HEK293 (cell line): ENCODE results near the gene TEX36.

Experiments used
- IKZF3 ChIP-seq: fragments of 450-650 bp; IDR thresholded peaks from 2 replicates; pipeline ENCODE4 v1.5.0; 2018; ENCODE audit warnings: missing biosample characterization, mild to moderate bottlenecking, missing genetic modification characterization, moderate library complexity
- KLF16 ChIP-seq: fragments of 450-650 bp; formaldehyde crosslinking; IDR thresholded peaks from 2 replicates; pipeline ENCODE4 v1.5.1; 2017; ENCODE audit warnings: missing biosample characterization, missing genetic modification characterization
- PRDM1 ChIP-seq: fragments of 450-650 bp; formaldehyde crosslinking; IDR thresholded peaks from 2 replicates; pipeline ENCODE4; 2016; ENCODE audit warnings: missing biosample characterization, missing genetic modification characterization
- YY2 ChIP-seq: fragments of 450-650 bp; formaldehyde crosslinking; IDR thresholded peaks from 2 replicates; pipeline ENCODE4 v1.5.1; 2016; ENCODE audit warnings: missing biosample characterization, missing genetic modification characterization
- ZBTB1 ChIP-seq: fragments of 450-650 bp; formaldehyde crosslinking; IDR thresholded peaks from 2 replicates; pipeline ENCODE4 v1.5.1; 2016; ENCODE audit warnings: missing biosample characterization, missing genetic modification characterization
- ZBTB21 ChIP-seq: fragments of 450-650 bp; formaldehyde crosslinking; IDR thresholded peaks from 2 replicates; pipeline ENCODE4 v1.5.1; 2017; ENCODE audit warnings: missing biosample characterization, missing genetic modification characterization
- ZBTB48 ChIP-seq: fragments of 450-650 bp; formaldehyde crosslinking; IDR thresholded peaks from 2 replicates; pipeline ENCODE4 v1.5.1; 2016; ENCODE audit warnings: missing biosample characterization, missing genetic modification characterization
- ZBTB8A ChIP-seq: fragments of 450-650 bp; formaldehyde crosslinking; IDR thresholded peaks from 2 replicates; pipeline ENCODE4 v1.5.1; 2016; ENCODE audit warnings: missing biosample characterization, missing genetic modification characterization
- ZEB2 ChIP-seq: fragments of 450-650 bp; formaldehyde crosslinking; IDR thresholded peaks from 2 replicates; pipeline ENCODE4 v1.5.1; 2016; ENCODE audit warnings: missing biosample characterization, missing genetic modification characterization
- ZFP41 ChIP-seq: fragments of 450-650 bp; formaldehyde crosslinking; IDR thresholded peaks from 2 replicates; pipeline ENCODE4 v1.5.1; 2016; ENCODE audit warnings: missing biosample characterization, missing genetic modification characterization, borderline replicate concordance
- ZNF112 ChIP-seq: fragments of 450-650 bp; formaldehyde crosslinking; IDR thresholded peaks from 2 replicates; pipeline ENCODE4 v1.5.0; 2017; ENCODE audit warnings: missing biosample characterization, missing genetic modification characterization
- ZNF169 ChIP-seq: fragments of 450-650 bp; formaldehyde crosslinking; IDR thresholded peaks from 2 replicates; pipeline ENCODE4 v1.5.1; 2016; ENCODE audit warnings: missing biosample characterization, missing genetic modification characterization
- ZNF175 ChIP-seq: fragments of 450-650 bp; formaldehyde crosslinking; IDR thresholded peaks from 2 replicates; pipeline ENCODE4 v1.5.1; 2016; ENCODE audit warnings: missing biosample characterization, missing genetic modification characterization
- ZNF292 ChIP-seq: fragments of 450-650 bp; formaldehyde crosslinking; IDR thresholded peaks from 2 replicates; pipeline ENCODE4 v1.5.1; 2016; ENCODE audit warnings: low read depth, missing biosample characterization, missing genetic modification characterization, borderline replicate concordance
- ZNF324 ChIP-seq: fragments of 450-650 bp; formaldehyde crosslinking; IDR thresholded peaks from 2 replicates; pipeline ENCODE4 v1.5.1; 2016; ENCODE audit warnings: missing biosample characterization, missing genetic modification characterization
- ZNF37A ChIP-seq: fragments of 450-650 bp; IDR thresholded peaks from 2 replicates; pipeline ENCODE4 v1.5.1; 2018; ENCODE audit warnings: missing biosample characterization, missing genetic modification characterization
- ZNF600 ChIP-seq: fragments of 450-650 bp; formaldehyde crosslinking; IDR thresholded peaks from 2 replicates; pipeline ENCODE4 v1.5.1; 2016; ENCODE audit warnings: missing biosample characterization, missing genetic modification characterization
- ZNF624 ChIP-seq: fragments of 450-650 bp; formaldehyde crosslinking; IDR thresholded peaks from 2 replicates; pipeline ENCODE4 v1.5.1; 2017; ENCODE audit warnings: missing biosample characterization, missing genetic modification characterization
- ZNF658 ChIP-seq: fragments of 450-650 bp; formaldehyde crosslinking; IDR thresholded peaks from 2 replicates; pipeline ENCODE4; 2016; ENCODE audit warnings: missing biosample characterization, missing genetic modification characterization
- ZNF768 ChIP-seq: fragments of 450-650 bp; formaldehyde crosslinking; IDR thresholded peaks from 2 replicates; pipeline ENCODE4 v1.5.1; 2018; ENCODE audit warnings: missing biosample characterization, mild to moderate bottlenecking, missing genetic modification characterization
- ZNF776 ChIP-seq: fragments of 450-650 bp; formaldehyde crosslinking; IDR thresholded peaks from 2 replicates; pipeline ENCODE4 v1.5.0; 2017; ENCODE audit warnings: missing biosample characterization, missing genetic modification characterization, borderline replicate concordance
- ZNF792 ChIP-seq: fragments of 450-650 bp; formaldehyde crosslinking; IDR thresholded peaks from 2 replicates; pipeline ENCODE4 v1.5.1; 2016; ENCODE audit warnings: missing biosample characterization, missing genetic modification characterization
- ZNF843 ChIP-seq: fragments of 450-650 bp; formaldehyde crosslinking; IDR thresholded peaks from 2 replicates; pipeline ENCODE4 v1.5.1; 2016; ENCODE audit warnings: missing biosample characterization, missing genetic modification characterization
- TF ChIP-seq, protein P1 (sequence below): fragments of 450-650 bp; formaldehyde crosslinking; IDR thresholded peaks from 2 replicates; pipeline ENCODE4 v1.5.1; 2016; ENCODE audit warnings: missing biosample characterization, missing genetic modification characterization
- TF ChIP-seq, protein P2 (sequence below): fragments of 450-650 bp; formaldehyde crosslinking; IDR thresholded peaks from 2 replicates; pipeline ENCODE4 v1.5.1; 2016; ENCODE audit warnings: missing biosample characterization, missing genetic modification characterization, low read depth
- TF ChIP-seq, protein P3 (sequence below): fragments of 450-650 bp; formaldehyde crosslinking; IDR thresholded peaks from 2 replicates; pipeline ENCODE4 v1.5.1; 2016; ENCODE audit warnings: missing biosample characterization, missing genetic modification characterization
- TF ChIP-seq, protein P4 (sequence below): fragments of 450-650 bp; formaldehyde crosslinking; IDR thresholded peaks from 2 replicates; pipeline ENCODE4 v1.5.1; 2016; ENCODE audit warnings: missing biosample characterization, missing genetic modification characterization
- TF ChIP-seq, protein P5 (sequence below): fragments of 450-650 bp; formaldehyde crosslinking; IDR thresholded peaks from 2 replicates; pipeline ENCODE4 v1.5.1; 2017; ENCODE audit warnings: missing biosample characterization, missing genetic modification characterization
- TF ChIP-seq, protein P6 (sequence below): fragments of 450-650 bp; formaldehyde crosslinking; IDR thresholded peaks from 2 replicates; pipeline ENCODE4 v1.5.1; 2017; ENCODE audit warnings: missing biosample characterization, missing genetic modification characterization
- TF ChIP-seq, protein P7 (sequence below): fragments of 450-650 bp; formaldehyde crosslinking; IDR thresholded peaks from 2 replicates; pipeline ENCODE4 v1.5.1; 2016; ENCODE audit warnings: missing biosample characterization, missing genetic modification characterization

The TEX36 gene

DNA sequence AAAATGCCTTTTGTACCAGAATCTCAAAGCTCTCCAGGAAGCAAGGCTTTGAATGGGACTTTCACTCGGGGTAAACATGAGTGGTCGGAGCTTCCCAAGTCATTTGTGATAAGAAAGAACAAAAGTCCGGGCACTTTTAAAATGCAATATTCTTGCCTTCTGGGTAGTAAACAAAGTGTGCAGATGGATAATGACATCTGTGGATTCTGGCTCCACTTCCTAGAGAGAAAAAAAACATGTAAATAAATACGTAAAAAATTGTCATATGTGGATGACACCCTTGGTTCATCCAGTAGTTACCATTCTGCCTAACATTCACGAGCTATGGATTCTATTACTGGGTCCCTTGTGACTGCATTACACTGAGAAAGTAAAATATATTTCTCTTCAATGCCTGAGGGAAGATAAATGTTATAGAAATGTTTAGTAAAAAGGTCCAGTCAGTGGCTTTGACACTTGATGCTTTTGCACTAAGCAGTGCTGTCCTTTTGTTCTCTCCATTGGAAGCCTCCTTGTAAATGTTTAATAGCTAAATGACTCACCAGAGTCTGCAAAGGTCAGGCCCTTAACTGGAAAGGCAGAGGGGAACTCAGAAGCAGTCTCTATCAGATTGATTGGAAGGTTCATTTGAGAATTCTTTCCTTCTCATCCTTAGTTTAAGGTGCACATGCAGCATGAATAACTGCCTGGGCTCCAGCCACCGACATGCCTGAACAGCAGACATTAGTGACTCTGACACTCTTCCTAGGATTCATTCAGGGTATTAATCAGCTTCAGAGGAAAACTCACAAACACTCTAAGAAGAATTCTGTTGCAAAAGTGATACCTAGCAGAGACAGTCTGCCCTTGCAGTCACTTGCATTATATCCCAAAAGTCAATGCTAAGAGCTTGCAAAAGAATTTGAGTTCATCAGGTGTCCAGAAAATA lies 24.8 kb upstream of the TEX36 start (continued):
- TF ChIP-seq, protein P1, sequence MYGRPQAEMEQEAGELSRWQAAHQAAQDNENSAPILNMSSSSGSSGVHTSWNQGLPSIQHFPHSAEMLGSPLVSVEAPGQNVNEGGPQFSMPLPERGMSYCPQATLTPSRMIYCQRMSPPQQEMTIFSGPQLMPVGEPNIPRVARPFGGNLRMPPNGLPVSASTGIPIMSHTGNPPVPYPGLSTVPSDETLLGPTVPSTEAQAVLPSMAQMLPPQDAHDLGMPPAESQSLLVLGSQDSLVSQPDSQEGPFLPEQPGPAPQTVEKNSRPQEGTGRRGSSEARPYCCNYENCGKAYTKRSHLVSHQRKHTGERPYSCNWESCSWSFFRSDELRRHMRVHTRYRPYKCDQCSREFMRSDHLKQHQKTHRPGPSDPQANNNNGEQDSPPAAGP (tag by site-specific recombination), result no peak
- TF ChIP-seq IKZF3 (tag by site-specific recombination), result peak; percentile 89
- peak; percentile 44; the same call in 1 of the 2 replicates for TF ChIP-seq ZEB2 (tag by site-specific recombination)
- no peak for TF ChIP-seq ZNF768 (tag by site-specific recombination)
- TF ChIP-seq ZBTB8A (tag by site-specific recombination), result no peak
- TF ChIP-seq ZNF624 (tag by site-specific recombination), result no peak
- TF ChIP-seq, protein P2, sequence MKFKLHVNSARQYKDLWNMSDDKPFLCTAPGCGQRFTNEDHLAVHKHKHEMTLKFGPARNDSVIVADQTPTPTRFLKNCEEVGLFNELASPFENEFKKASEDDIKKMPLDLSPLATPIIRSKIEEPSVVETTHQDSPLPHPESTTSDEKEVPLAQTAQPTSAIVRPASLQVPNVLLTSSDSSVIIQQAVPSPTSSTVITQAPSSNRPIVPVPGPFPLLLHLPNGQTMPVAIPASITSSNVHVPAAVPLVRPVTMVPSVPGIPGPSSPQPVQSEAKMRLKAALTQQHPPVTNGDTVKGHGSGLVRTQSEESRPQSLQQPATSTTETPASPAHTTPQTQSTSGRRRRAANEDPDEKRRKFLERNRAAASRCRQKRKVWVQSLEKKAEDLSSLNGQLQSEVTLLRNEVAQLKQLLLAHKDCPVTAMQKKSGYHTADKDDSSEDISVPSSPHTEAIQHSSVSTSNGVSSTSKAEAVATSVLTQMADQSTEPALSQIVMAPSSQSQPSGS (tag by site-specific recombination), result no peak
- TF ChIP-seq ZNF776 (tag by site-specific recombination), result no peak
- TF ChIP-seq, protein P3, sequence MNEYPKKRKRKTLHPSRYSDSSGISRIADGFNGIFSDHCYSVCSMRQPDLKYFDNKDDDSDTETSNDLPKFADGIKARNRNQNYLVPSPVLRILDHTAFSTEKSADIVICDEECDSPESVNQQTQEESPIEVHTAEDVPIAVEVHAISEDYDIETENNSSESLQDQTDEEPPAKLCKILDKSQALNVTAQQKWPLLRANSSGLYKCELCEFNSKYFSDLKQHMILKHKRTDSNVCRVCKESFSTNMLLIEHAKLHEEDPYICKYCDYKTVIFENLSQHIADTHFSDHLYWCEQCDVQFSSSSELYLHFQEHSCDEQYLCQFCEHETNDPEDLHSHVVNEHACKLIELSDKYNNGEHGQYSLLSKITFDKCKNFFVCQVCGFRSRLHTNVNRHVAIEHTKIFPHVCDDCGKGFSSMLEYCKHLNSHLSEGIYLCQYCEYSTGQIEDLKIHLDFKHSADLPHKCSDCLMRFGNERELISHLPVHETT (tag by site-specific recombination), result no peak
- TF ChIP-seq ZBTB48, result no peak
- no peak for TF ChIP-seq ZFP41 (tag by site-specific recombination)
- no peak for TF ChIP-seq ZNF169
- 0 out of 2 replicates have a peak, but pooled peaks have one; percentile 71 for TF ChIP-seq ZNF843
- no peak for TF ChIP-seq ZNF324 (tag by site-specific recombination)
- no peak for TF ChIP-seq ZBTB21 (tag by site-specific recombination)
- no peak for TF ChIP-seq ZNF292 (tag by site-specific recombination)
- TF ChIP-seq PRDM1 (tag by site-specific recombination), result no peak
- no peak for TF ChIP-seq YY2 (tag by site-specific recombination)
- TF ChIP-seq ZNF112 (tag by site-specific recombination), result no peak
- TF ChIP-seq, protein P4, sequence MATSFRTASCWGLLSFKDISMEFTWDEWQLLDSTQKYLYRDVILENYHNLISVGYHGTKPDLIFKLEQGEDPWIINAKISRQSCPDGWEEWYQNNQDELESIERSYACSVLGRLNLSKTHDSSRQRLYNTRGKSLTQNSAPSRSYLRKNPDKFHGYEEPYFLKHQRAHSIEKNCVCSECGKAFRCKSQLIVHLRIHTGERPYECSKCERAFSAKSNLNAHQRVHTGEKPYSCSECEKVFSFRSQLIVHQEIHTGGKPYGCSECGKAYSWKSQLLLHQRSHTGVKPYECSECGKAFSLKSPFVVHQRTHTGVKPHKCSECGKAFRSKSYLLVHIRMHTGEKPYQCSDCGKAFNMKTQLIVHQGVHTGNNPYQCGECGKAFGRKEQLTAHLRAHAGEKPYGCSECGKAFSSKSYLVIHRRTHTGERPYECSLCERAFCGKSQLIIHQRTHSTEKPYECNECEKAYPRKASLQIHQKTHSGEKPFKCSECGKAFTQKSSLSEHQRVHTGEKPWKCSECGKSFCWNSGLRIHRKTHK, result no peak
- TF ChIP-seq, protein P5, sequence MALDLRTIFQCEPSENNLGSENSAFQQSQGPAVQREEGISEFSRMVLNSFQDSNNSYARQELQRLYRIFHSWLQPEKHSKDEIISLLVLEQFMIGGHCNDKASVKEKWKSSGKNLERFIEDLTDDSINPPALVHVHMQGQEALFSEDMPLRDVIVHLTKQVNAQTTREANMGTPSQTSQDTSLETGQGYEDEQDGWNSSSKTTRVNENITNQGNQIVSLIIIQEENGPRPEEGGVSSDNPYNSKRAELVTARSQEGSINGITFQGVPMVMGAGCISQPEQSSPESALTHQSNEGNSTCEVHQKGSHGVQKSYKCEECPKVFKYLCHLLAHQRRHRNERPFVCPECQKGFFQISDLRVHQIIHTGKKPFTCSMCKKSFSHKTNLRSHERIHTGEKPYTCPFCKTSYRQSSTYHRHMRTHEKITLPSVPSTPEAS (tag by site-specific recombination), result no peak
- 0 out of 2 replicates have a peak, but pooled peaks have one; percentile 9 for TF ChIP-seq ZNF600 (tag by site-specific recombination)
- TF ChIP-seq, protein P6, sequence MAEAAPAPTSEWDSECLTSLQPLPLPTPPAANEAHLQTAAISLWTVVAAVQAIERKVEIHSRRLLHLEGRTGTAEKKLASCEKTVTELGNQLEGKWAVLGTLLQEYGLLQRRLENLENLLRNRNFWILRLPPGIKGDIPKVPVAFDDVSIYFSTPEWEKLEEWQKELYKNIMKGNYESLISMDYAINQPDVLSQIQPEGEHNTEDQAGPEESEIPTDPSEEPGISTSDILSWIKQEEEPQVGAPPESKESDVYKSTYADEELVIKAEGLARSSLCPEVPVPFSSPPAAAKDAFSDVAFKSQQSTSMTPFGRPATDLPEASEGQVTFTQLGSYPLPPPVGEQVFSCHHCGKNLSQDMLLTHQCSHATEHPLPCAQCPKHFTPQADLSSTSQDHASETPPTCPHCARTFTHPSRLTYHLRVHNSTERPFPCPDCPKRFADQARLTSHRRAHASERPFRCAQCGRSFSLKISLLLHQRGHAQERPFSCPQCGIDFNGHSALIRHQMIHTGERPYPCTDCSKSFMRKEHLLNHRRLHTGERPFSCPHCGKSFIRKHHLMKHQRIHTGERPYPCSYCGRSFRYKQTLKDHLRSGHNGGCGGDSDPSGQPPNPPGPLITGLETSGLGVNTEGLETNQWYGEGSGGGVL (tag by site-specific recombination), result no peak
- TF ChIP-seq ZNF175, result no peak
- TF ChIP-seq ZNF658, result no peak
- no peak for TF ChIP-seq ZBTB1 (tag by site-specific recombination)
- TF ChIP-seq, protein P7, sequence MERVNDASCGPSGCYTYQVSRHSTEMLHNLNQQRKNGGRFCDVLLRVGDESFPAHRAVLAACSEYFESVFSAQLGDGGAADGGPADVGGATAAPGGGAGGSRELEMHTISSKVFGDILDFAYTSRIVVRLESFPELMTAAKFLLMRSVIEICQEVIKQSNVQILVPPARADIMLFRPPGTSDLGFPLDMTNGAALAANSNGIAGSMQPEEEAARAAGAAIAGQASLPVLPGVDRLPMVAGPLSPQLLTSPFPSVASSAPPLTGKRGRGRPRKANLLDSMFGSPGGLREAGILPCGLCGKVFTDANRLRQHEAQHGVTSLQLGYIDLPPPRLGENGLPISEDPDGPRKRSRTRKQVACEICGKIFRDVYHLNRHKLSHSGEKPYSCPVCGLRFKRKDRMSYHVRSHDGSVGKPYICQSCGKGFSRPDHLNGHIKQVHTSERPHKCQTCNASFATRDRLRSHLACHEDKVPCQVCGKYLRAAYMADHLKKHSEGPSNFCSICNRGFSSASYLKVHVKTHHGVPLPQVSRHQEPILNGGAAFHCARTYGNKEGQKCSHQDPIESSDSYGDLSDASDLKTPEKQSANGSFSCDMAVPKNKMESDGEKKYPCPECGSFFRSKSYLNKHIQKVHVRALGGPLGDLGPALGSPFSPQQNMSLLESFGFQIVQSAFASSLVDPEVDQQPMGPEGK (tag by site-specific recombination), result no peak
- no peak for TF ChIP-seq KLF16
- TF ChIP-seq ZNF37A, result no peak
- no peak for TF ChIP-seq ZNF792 (tag by site-specific recombination)
